Chondrocyte (in vitro differentiated cells): ENCODE measurements around the gene PPP1R9B. TPM values are rescaled to one million over a fixed set of nuclear protein-coding genes. Genes with fewer than 3 reads are reported as not detected.

Experiments used
- DNase-seq: peaks from one replicate; pipeline ENCODE4 v3.0.0; 2021; ENCODE audit warnings: mixed read lengths, low spot score
- H3K27ac Mint-ChIP-seq: one replicate; pipeline ENCODE4 v1.8.0; 2021; ENCODE audit warnings: mild to moderate bottlenecking, moderate library complexity, mixed read lengths; ENCODE audit not compliant: unreplicated experiment
- H3K27me3 Mint-ChIP-seq: 2 replicates; pipeline ENCODE4 v1.8.0; 2021; ENCODE audit warnings: low read depth, mixed read lengths
- H3K36me3 Mint-ChIP-seq: 2 replicates; pipeline ENCODE4 v1.8.0; 2021; ENCODE audit warnings: low read depth, mixed read lengths
- H3K4me1 Mint-ChIP-seq: 2 replicates; pipeline ENCODE4 v1.8.0; 2021; ENCODE audit warnings: low read depth, mild to moderate bottlenecking, mixed read lengths
- H3K4me3 Mint-ChIP-seq: one replicate; pipeline ENCODE4 v1.8.0; 2021; ENCODE audit warnings: mild to moderate bottlenecking, moderate library complexity, mixed read lengths; ENCODE audit not compliant: unreplicated experiment
- H3K9me3 Mint-ChIP-seq: 2 replicates; pipeline ENCODE4 v1.8.0; 2021; ENCODE audit warnings: low read depth, mixed read lengths
- total RNA-seq: library from RNA; stranded (reverse); gene quantifications from 3 replicates; pipeline ENCODE4 v1.2.1, GENCODE V29; 2021
- TF ChIP-seq, protein P1 (sequence below): fragments of 200-600 bp; sonication (generic); IDR thresholded peaks from 2 replicates; pipeline ENCODE4 v1.5.0; 2021; ENCODE audit warnings: antibody characterized with exemption, mild to moderate bottlenecking, moderate library complexity

PPP1R9B gene
- total RNA-seq, 1 donor from 2014 or later: 79.3 TPM

GRCh38 chr17:50192618-50193291, 42.3 kb upstream of the PPP1R9B start:
- Mint-ChIP-seq H3K27me3 (no peaks in the 10 kb centered on the region), H3K4me1 (peaks cover 98% of the 10 kb centered on the region), H3K27ac (peak overlapping the region; percentile 99), H3K9me3 (no peaks in the 10 kb centered on the region), H3K4me3 (peak overlapping the region; percentile 99), H3K36me3 (peaks cover 77% of the 10 kb centered on the region)
- TF ChIP-seq, protein P1, sequence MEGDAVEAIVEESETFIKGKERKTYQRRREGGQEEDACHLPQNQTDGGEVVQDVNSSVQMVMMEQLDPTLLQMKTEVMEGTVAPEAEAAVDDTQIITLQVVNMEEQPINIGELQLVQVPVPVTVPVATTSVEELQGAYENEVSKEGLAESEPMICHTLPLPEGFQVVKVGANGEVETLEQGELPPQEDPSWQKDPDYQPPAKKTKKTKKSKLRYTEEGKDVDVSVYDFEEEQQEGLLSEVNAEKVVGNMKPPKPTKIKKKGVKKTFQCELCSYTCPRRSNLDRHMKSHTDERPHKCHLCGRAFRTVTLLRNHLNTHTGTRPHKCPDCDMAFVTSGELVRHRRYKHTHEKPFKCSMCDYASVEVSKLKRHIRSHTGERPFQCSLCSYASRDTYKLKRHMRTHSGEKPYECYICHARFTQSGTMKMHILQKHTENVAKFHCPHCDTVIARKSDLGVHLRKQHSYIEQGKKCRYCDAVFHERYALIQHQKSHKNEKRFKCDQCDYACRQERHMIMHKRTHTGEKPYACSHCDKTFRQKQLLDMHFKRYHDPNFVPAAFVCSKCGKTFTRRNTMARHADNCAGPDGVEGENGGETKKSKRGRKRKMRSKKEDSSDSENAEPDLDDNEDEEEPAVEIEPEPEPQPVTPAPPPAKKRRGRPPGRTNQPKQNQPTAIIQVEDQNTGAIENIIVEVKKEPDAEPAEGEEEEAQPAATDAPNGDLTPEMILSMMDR: no peak
- no peak for DNase-seq

- TF ChIP-seq, protein P1: no peak
- DNase-seq: no peak
- peaks cover 73% of the 10 kb centered on the region for H3K36me3 Mint-ChIP-seq
- H3K4me3 Mint-ChIP-seq: peak overlapping the region; percentile 99
- no peaks in the 10 kb centered on the region for H3K27me3 Mint-ChIP-seq
- H3K27ac Mint-ChIP-seq: peak overlapping the region; percentile 99
- peaks cover 98% of the 10 kb centered on the region for H3K4me1 Mint-ChIP-seq
- no peaks in the 10 kb centered on the region for H3K9me3 Mint-ChIP-seq
Measured at GRCh38 chr17:50192144-50192617, 41.7 kb upstream of the PPP1R9B start.

DNA sequence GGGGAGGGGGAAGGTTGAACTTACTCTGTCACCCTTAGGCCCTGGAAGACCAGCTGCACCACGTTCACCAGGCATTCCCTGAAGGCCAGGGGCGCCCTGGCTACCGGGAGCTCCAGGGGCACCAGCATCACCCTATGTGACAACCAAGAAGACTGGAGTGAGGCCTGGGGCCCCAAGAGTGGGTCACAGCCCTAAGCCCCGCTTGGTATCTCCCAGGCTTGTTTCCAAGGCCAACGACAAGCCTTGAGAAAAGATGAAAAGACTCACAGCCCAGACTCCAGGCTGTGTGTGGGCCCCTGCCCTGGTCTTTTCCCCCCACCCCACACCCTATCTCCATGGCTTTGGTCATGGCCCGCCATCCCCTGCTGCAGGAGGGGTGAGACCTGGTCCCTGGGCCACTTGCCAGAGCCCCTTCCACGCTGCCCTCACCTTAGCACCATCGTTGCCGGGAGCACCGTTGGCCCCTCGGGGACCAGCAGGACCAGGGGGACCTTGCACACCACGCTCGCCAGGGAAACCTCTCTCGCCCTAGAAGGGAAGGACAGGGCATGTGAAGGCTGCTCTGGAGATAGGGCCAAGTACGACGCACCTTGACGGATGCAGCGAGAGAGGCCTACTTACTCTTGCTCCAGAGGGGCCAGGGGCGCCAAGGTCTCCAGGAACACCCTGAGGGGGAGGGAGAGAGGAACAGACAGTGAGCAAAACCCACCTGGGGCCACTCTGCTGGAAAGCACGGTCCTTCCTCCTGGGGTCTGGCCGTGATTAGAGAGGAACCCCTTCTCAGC, 41.1 kb upstream of the PPP1R9B start:
- Mint-ChIP-seq H3K4me1 (peaks cover 98% of the 10 kb centered on the region), H3K36me3 (peaks cover 71% of the 10 kb centered on the region), H3K27ac (peak overlapping the region; percentile 99), H3K4me3 (peak overlapping the region; percentile 99), H3K27me3 (no peaks in the 10 kb centered on the region), H3K9me3 (no peaks in the 10 kb centered on the region)
- no peak for DNase-seq
- TF ChIP-seq, protein P1: no peak

DNA sequence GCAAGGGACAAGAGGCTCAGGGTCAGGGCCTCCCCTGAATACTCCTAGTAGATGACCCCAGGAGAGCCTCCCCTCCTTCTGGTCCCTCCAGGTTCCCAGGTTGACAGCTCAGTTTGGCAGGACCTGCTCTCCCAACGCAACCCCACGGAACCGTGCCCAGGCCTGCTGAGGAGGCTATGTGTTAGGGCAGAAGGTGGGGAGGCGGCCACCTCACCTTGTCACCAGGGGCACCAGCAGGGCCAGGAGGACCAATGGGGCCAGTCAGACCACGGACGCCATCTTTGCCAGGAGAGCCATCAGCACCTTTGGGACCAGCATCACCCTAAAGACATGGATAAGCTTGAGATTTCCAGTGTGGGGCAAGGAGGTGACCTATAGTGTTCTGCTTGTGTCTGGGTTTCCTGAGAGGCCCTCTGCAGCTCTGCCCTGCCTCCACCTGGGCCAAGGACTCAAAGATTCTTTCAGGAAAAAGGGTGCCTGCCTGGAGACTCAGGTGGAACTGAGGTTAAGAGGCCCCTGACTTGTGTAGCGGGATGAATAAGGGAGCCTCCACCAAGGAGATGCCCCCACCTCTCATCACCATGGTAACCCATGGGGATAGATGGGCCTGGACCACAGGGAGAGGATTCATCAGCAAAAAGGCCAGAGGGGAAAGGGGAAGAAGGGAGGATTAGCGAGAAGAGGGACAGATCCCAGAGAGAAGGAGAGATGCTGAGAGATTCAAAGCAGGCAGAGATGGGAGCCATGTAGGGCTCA, 40.3 kb upstream of the PPP1R9B start:
- Mint-ChIP-seq H3K9me3 (no peaks in the 10 kb centered on the region), H3K27me3 (no peaks in the 10 kb centered on the region), H3K27ac (peak overlapping the region; percentile 99), H3K36me3 (peaks cover 70% of the 10 kb centered on the region), H3K4me1 (peaks cover 98% of the 10 kb centered on the region), H3K4me3 (peak overlapping the region; percentile 99)
- TF ChIP-seq, protein P1: no peak
- DNase-seq: no peak

GRCh38 chr17:50190293-50190602, 39.8 kb upstream of the PPP1R9B start:
- peak overlapping the region; percentile 99 for H3K27ac Mint-ChIP-seq
- peaks cover 70% of the 10 kb centered on the region for H3K36me3 Mint-ChIP-seq
- H3K4me1 Mint-ChIP-seq: peaks cover 98% of the 10 kb centered on the region
- no peak for DNase-seq
- H3K9me3 Mint-ChIP-seq: no peaks in the 10 kb centered on the region
- TF ChIP-seq, protein P1: no peak
- H3K4me3 Mint-ChIP-seq: peak overlapping the region; percentile 99
- H3K27me3 Mint-ChIP-seq: no peaks in the 10 kb centered on the region
